ENCODE measurements around the gene AGAP1. TPM values are rescaled to one million over a fixed set of nuclear protein-coding genes. Genes with fewer than 3 reads are reported as not detected.

The AGAP1 gene
- total RNA-seq, 2 donors from 2014 or later = 19.1 to 20.8 TPM

DNA sequence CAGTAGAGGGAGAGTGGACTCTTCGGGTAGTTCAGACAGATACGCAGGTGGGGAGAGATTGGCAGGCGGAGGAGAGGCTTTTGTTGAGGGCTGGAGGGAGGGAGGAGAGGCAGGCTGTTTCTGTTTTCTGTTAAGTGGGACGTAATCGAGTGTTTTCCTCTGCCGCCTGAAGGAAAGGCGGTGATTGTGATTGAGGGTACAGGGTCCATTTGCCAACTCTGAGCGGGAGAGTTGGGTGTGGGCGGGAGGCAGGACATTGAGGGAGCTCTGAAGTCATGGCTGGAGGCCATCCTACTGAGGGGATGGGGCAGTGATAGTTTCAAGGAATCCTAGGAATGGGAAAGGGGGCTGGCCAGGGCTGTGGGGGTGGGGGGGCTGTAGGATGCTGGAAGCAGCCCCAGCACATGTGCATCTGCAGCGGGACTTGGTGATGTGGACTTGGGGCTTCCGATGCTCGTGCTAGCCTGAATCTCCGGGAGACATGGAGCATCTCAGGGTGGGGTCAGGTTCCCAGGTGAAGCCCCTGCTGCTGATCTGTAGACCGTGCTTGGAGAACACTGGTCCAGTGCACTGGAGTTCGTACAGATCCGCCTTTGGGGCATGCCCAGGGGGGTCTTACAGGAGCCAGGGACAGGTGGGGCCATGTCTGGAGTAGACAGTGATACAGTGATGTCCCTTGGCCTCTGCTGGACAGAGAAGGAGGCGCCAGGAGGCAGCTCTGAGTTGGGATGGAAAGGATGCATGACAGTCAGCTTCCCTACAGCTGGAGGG lies 167.5 kb downstream of the AGAP1 start:
- TF ChIP-seq, protein P1, sequence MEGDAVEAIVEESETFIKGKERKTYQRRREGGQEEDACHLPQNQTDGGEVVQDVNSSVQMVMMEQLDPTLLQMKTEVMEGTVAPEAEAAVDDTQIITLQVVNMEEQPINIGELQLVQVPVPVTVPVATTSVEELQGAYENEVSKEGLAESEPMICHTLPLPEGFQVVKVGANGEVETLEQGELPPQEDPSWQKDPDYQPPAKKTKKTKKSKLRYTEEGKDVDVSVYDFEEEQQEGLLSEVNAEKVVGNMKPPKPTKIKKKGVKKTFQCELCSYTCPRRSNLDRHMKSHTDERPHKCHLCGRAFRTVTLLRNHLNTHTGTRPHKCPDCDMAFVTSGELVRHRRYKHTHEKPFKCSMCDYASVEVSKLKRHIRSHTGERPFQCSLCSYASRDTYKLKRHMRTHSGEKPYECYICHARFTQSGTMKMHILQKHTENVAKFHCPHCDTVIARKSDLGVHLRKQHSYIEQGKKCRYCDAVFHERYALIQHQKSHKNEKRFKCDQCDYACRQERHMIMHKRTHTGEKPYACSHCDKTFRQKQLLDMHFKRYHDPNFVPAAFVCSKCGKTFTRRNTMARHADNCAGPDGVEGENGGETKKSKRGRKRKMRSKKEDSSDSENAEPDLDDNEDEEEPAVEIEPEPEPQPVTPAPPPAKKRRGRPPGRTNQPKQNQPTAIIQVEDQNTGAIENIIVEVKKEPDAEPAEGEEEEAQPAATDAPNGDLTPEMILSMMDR (IDR thresholded peaks at IDR 0.05) = no peak
- no peaks in the 10 kb centered on the region for H3K36me3 ChIP-seq
- no peak overlapping the region for H3K27ac ChIP-seq
- ATAC-seq (ENCODE audit: insufficient number of reproducible peaks, low FRiP score, low read depth) (no peak), DNase-seq (ENCODE audit: low spot score) (no peak)
- H3K27me3 ChIP-seq (replicated peaks; ENCODE audit: insufficient read depth) = no peaks in the 10 kb centered on the region
- H3K4me3 ChIP-seq = no peak overlapping the region
- H3K9me3 ChIP-seq = no peaks in the 10 kb centered on the region
- H3K4me1 ChIP-seq (ENCODE audit: control insufficient read depth in 1 of 2, low read depth in 2 of 2) = peaks cover 3 to 12% of the 10 kb centered on the region in 2 donors

GRCh38 chr2:235661952-235662351 lies 168.1 kb downstream of the AGAP1 start:
- peaks cover 3 to 12% of the 10 kb centered on the region in 2 donors for H3K4me1 ChIP-seq (ENCODE audit: control insufficient read depth in 1 of 2, low read depth in 2 of 2)
- no peak for DNase-seq (ENCODE audit: low spot score)
- no peak overlapping the region for H3K27ac ChIP-seq

GRCh38 chr2:235663875-235664274 lies 170.0 kb downstream of the AGAP1 start:
- no peaks in the 10 kb centered on the region for H3K9me3 ChIP-seq
- H3K27ac ChIP-seq = no peak overlapping the region
- H3K4me1 ChIP-seq (ENCODE audit: control insufficient read depth in 1 of 2, low read depth in 2 of 2) = peaks cover 3 to 15% of the 10 kb centered on the region in 2 donors
- H3K36me3 ChIP-seq = no peaks in the 10 kb centered on the region
- ATAC-seq (ENCODE audit: insufficient number of reproducible peaks, low FRiP score, low read depth) (no peak), DNase-seq (ENCODE audit: low spot score) (no peak)
- H3K4me3 ChIP-seq = no peak overlapping the region
- no peaks in the 10 kb centered on the region for H3K27me3 ChIP-seq (replicated peaks; ENCODE audit: insufficient read depth)
- TF ChIP-seq, protein P1 (IDR thresholded peaks at IDR 0.05) = no peak

More at GRCh38 chr2:235661952-235662351, 168.1 kb downstream of the AGAP1 start:
- TF ChIP-seq, protein P1 (IDR thresholded peaks at IDR 0.05) = no peak
- H3K36me3 ChIP-seq = no peaks in the 10 kb centered on the region
- ATAC-seq (ENCODE audit: insufficient number of reproducible peaks, low FRiP score, low read depth) = no peak
- H3K9me3 ChIP-seq = no peaks in the 10 kb centered on the region
- no peaks in the 10 kb centered on the region for H3K27me3 ChIP-seq (replicated peaks; ENCODE audit: insufficient read depth)
- H3K4me3 ChIP-seq = no peak overlapping the region

- peaks cover 3 to 27% of the 10 kb centered on the region in 2 donors for H3K4me1 ChIP-seq (ENCODE audit: control insufficient read depth in 1 of 2, low read depth in 2 of 2)
- DNase-seq (ENCODE audit: low spot score) (no peak), ATAC-seq (ENCODE audit: insufficient number of reproducible peaks, low FRiP score, low read depth) (no peak)
- H3K27ac ChIP-seq = no peak overlapping the region
- peak overlapping the region; percentile 58 for H3K4me3 ChIP-seq
- no peaks in the 10 kb centered on the region for H3K27me3 ChIP-seq (replicated peaks; ENCODE audit: insufficient read depth)
- no peaks in the 10 kb centered on the region for H3K36me3 ChIP-seq
- TF ChIP-seq, protein P1 (IDR thresholded peaks at IDR 0.05) = no peak
- no peaks in the 10 kb centered on the region for H3K9me3 ChIP-seq
Observed at GRCh38 chr2:235665661-235666212, 171.9 kb downstream of the AGAP1 start.

DNA sequence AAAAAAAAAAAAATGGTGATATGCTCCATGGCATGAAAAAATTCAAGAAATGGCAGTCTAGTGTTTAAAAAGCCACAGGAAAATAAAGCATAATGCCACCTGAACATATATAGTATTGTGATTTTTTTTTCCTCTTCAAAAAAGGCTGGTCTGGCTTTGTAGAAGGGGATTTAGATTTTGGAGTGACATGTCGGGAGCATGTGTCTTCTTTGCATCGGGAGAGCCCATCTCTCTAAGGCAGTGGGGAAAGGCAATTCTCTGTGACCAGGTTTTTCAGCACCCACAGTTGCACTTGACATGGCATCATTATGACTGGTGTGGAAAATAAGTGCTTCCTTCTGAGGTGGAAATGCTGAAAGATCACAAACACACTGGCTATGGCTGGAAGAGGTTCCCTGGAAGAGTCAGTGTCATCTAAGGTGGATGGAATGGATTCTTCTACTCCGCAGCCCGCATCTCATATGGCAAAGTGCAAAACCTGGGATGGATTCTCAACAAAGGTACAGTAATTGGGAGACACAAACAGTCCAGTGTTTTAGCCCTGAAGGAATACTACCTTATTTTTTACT lies 172.5 kb downstream of the AGAP1 start:
- ATAC-seq (ENCODE audit: insufficient number of reproducible peaks, low FRiP score, low read depth) = no peak
- no peak overlapping the region for H3K27ac ChIP-seq

More for the DNA sequence above, 172.5 kb downstream of the AGAP1 start:
- H3K4me3 ChIP-seq = peak overlapping the region; percentile 58
- H3K9me3 ChIP-seq = no peaks in the 10 kb centered on the region
- no peaks in the 10 kb centered on the region for H3K36me3 ChIP-seq
- TF ChIP-seq, protein P1 (IDR thresholded peaks at IDR 0.05) = no peak
- H3K27me3 ChIP-seq (replicated peaks; ENCODE audit: insufficient read depth) = no peaks in the 10 kb centered on the region
- no peak for DNase-seq (ENCODE audit: low spot score)
- peaks cover 3 to 33% of the 10 kb centered on the region in 2 donors for H3K4me1 ChIP-seq (ENCODE audit: control insufficient read depth in 1 of 2, low read depth in 2 of 2)

All from thoracic aorta (tissue), 2 donors.